Neuronal stem cell (in vitro differentiated cells): ENCODE data around the gene MAD1L1.

Source experiments
- DNase-seq: peaks from one replicate; pipeline ENCODE4 v3.0.0-alpha.2; 2013; ENCODE audit warnings: low spot score
- H2AFZ ChIP-seq: one replicate; pipeline ENCODE4 v1.6.1; 2013; ENCODE audit warnings: mild to moderate bottlenecking, low read length, inconsistent platforms
- H2AK5ac ChIP-seq: 2 replicates; pipeline ENCODE4 v1.6.1; 2013; ENCODE audit warnings: low read depth, mild to moderate bottlenecking, inconsistent platforms, low read length, moderate library complexity, mixed read lengths
- H2BK120ac ChIP-seq: 2 replicates; pipeline ENCODE4 v1.6.1; 2013; ENCODE audit warnings: low read depth, mild to moderate bottlenecking, inconsistent platforms, low read length, moderate library complexity, mixed read lengths
- H2BK12ac ChIP-seq: one replicate; pipeline ENCODE4 v1.6.1; 2013; ENCODE audit warnings: low read length, inconsistent platforms
- H2BK15ac ChIP-seq: 2 replicates; pipeline ENCODE4 v1.6.1; 2013; ENCODE audit warnings: mild to moderate bottlenecking, low read length, inconsistent platforms, mixed read lengths
- H2BK5ac ChIP-seq: one replicate; pipeline ENCODE4 v1.6.1; 2013; ENCODE audit warnings: inconsistent platforms, mild to moderate bottlenecking, low read length, moderate library complexity
- H3K14ac ChIP-seq: one replicate; pipeline ENCODE4 v1.6.1; 2013; ENCODE audit warnings: low read length, inconsistent platforms
- H3K18ac ChIP-seq: 2 replicates; pipeline ENCODE4 v1.6.1; 2013; ENCODE audit warnings: low read length, inconsistent platforms
- H3K23ac ChIP-seq: 2 replicates; pipeline ENCODE4 v1.6.1; 2013; ENCODE audit warnings: low read depth, mild to moderate bottlenecking, mixed read lengths, low read length, inconsistent platforms; ENCODE audit not compliant: poor library complexity
- H3K27ac ChIP-seq: replicated peaks from 3 replicates; pipeline ENCODE4 v1.5.1; 2013; ENCODE audit warnings: low read length, inconsistent platforms
- H3K27me3 ChIP-seq, 3 experiments: 2 replicates each; pipeline ENCODE4 v1.6.1; 2013; ENCODE audit warnings: low read length in 3 of 3, mild to moderate bottlenecking in 2 of 3, inconsistent platforms in 1 of 3, low read depth in 1 of 3, mixed read lengths in 1 of 3, moderate library complexity in 1 of 3; ENCODE audit not compliant: control insufficient read depth in 3 of 3, insufficient read depth in 3 of 3
- H3K36me3 ChIP-seq, 2 donors: replicated peaks in 1 of 2; 2 replicates each; pipeline ENCODE4 v1.6.1; 2013; ENCODE audit warnings: low read length in 2 of 2; ENCODE audit not compliant: control insufficient read depth in 2 of 2, insufficient read depth in 2 of 2
- H3K4ac ChIP-seq: 2 replicates; pipeline ENCODE4 v1.6.1; 2013; ENCODE audit warnings: inconsistent platforms, mild to moderate bottlenecking, low read length, moderate library complexity
- H3K4me1 ChIP-seq, 2 donors: 1 replicate in 1 of 2; 2 replicates in 1 of 2; pipeline ENCODE4 v1.6.1; 2013; ENCODE audit warnings: low read length in 2 of 2, low read depth in 1 of 2; ENCODE audit not compliant: control insufficient read depth in 2 of 2, insufficient read depth in 1 of 2
- H3K4me2 ChIP-seq: one replicate; pipeline ENCODE4 v1.6.1; 2013; ENCODE audit warnings: mild to moderate bottlenecking, low read length, inconsistent platforms; ENCODE audit not compliant: insufficient read depth, poor library complexity, severe bottlenecking
- H3K4me3 ChIP-seq, 2 donors: 2 replicates each; pipeline ENCODE4 v1.5.1; 2013; ENCODE audit warnings: low read length in 2 of 2, mild to moderate bottlenecking in 2 of 2, inconsistent platforms in 1 of 2, moderate library complexity in 1 of 2
- H3K79me1 ChIP-seq: one replicate; pipeline ENCODE4 v1.6.1; 2013; ENCODE audit warnings: low read depth, mild to moderate bottlenecking, inconsistent platforms, low read length, moderate library complexity
- H3K9ac ChIP-seq: one replicate; pipeline ENCODE4 v1.6.1; 2013; ENCODE audit warnings: mild to moderate bottlenecking, low read depth, low read length, inconsistent platforms; ENCODE audit not compliant: poor library complexity
- H3K9me3 ChIP-seq, 2 donors: replicated peaks in 1 of 2; 2 replicates each; pipeline versions ENCODE3 to v1.6.1; 2013; ENCODE audit warnings: low read length in 2 of 2, mild to moderate bottlenecking in 2 of 2, inconsistent platforms in 1 of 2, low read depth in 1 of 2, mixed read lengths in 1 of 2, moderate library complexity in 1 of 2; ENCODE audit not compliant: control insufficient read depth in 2 of 2, insufficient read depth in 1 of 2
- H4K8ac ChIP-seq: one replicate; pipeline ENCODE4 v1.6.1; 2013; ENCODE audit warnings: low read depth, mild to moderate bottlenecking, inconsistent platforms, low read length, moderate library complexity
- H4K91ac ChIP-seq: one replicate; pipeline ENCODE4 v1.6.1; 2013; ENCODE audit warnings: low read length, low read depth, mild to moderate bottlenecking, inconsistent platforms; ENCODE audit not compliant: poor library complexity
- WGBS, 2 donors: extraction: QIAGEN DNeasy Blood & Tissue Kit; methylation state at CpG; one replicate each; pipeline ENCODE4 v1.1.7; 2013; ENCODE audit warnings: missing lambda C conversion rate in 2 of 2, mixed read lengths in 1 of 2; ENCODE audit not compliant: insufficient read length in 2 of 2, insufficient replicate concordance in 1 of 2; ENCODE audit errors: extremely low coverage in 2 of 2; 5-methylcytosine and 5-hydroxymethylcytosine counted together

The MAD1L1 gene

GRCh38 chr7:2223321-2223720 is 9.4 kb downstream of the MAD1L1 start:
- no peak overlapping the region for H4K8ac ChIP-seq
- peaks cover 27% of the 10 kb centered on the region for H3K79me1 ChIP-seq
- H3K9ac ChIP-seq: peak overlapping the region; percentile 9
- no peak overlapping the region for H2BK5ac ChIP-seq
- H2BK120ac ChIP-seq: no peak overlapping the region
- H2AFZ ChIP-seq: no peak overlapping the region
- no peak overlapping the region for H2BK15ac ChIP-seq
- peak overlapping the region in 1 of 2 donors; percentile 20 for H3K4me3 ChIP-seq
- WGBS, 2 donors: no CpG with 5 or more reads among the region's 17 CpGs
- H3K4me1 ChIP-seq: peaks cover 0 to 2% of the 10 kb centered on the region in 2 donors
- H2BK12ac ChIP-seq: no peak overlapping the region
- no peak overlapping the region for H3K4ac ChIP-seq
- no peak overlapping the region for H3K18ac ChIP-seq
- no peak overlapping the region for H2AK5ac ChIP-seq
- no peaks in the 10 kb centered on the region for H3K9me3 ChIP-seq
- no peak for DNase-seq
- H3K27me3 ChIP-seq: no peaks in the 10 kb centered on the region
- no peak overlapping the region for H3K23ac ChIP-seq
- H3K27ac ChIP-seq: no peak overlapping the region
- peaks cover 59 to 86% of the 10 kb centered on the region in 2 donors for H3K36me3 ChIP-seq
- H3K4me2 ChIP-seq: no peak overlapping the region
- no peak overlapping the region for H3K14ac ChIP-seq
- H4K91ac ChIP-seq: no peak overlapping the region

GRCh38 chr7:2222516-2222915 is 10.2 kb downstream of the MAD1L1 start:
- Histone ChIP-seq H2BK120ac (no peak overlapping the region), H3K23ac (peak overlapping the region; percentile 20), H3K18ac (no peak overlapping the region), H3K4ac (no peak overlapping the region), H3K27me3 (no peaks in the 10 kb centered on the region), H3K9ac (no peak overlapping the region), H3K9me3 (no peaks in the 10 kb centered on the region), H2BK12ac (no peak overlapping the region), H3K4me3 (peak overlapping the region in 1 of 2 donors; percentile 44), H3K14ac (no peak overlapping the region), H4K8ac (no peak overlapping the region), H3K79me1 (peaks cover 25% of the 10 kb centered on the region), H2AK5ac (no peak overlapping the region), H3K4me1 (peaks cover 0 to 2% of the 10 kb centered on the region in 2 donors), H2AFZ (no peak overlapping the region), H4K91ac (no peak overlapping the region), H2BK15ac (no peak overlapping the region), H3K27ac (no peak overlapping the region), H2BK5ac (no peak overlapping the region), H3K4me2 (no peak overlapping the region), H3K36me3 (peaks cover 61 to 86% of the 10 kb centered on the region in 2 donors)
- no CpG with 5 or more reads among the region's 22 CpGs for WGBS, 2 donors
- no peak for DNase-seq

GRCh38 chr7:2220954-2221353 is 11.8 kb downstream of the MAD1L1 start:
- Histone ChIP-seq H3K27ac (no peak overlapping the region), H3K4ac (no peak overlapping the region), H3K36me3 (peaks cover 70 to 86% of the 10 kb centered on the region in 2 donors), H4K91ac (no peak overlapping the region), H2BK120ac (no peak overlapping the region), H3K4me3 (no peak overlapping the region), H3K4me2 (no peak overlapping the region), H2AK5ac (no peak overlapping the region), H3K18ac (no peak overlapping the region), H3K27me3 (no peaks in the 10 kb centered on the region), H3K23ac (no peak overlapping the region), H3K9me3 (peaks cover 0 to 2% of the 10 kb centered on the region in 2 donors), H2BK5ac (peak overlapping the region; percentile 14), H3K14ac (no peak overlapping the region), H4K8ac (no peak overlapping the region), H2BK15ac (no peak overlapping the region), H3K9ac (no peak overlapping the region), H2BK12ac (no peak overlapping the region), H3K4me1 (peaks cover 0 to 2% of the 10 kb centered on the region in 2 donors), H2AFZ (no peak overlapping the region), H3K79me1 (peaks cover 24% of the 10 kb centered on the region)
- no CpG with 5 or more reads among the region's 17 CpGs for WGBS, 2 donors
- no peak for DNase-seq

GRCh38 chr7:2220506-2220905 is 12.2 kb downstream of the MAD1L1 start:
- Histone ChIP-seq H3K23ac (no peak overlapping the region), H3K79me1 (peaks cover 24% of the 10 kb centered on the region), H3K4me3 (no peak overlapping the region), H3K4ac (no peak overlapping the region), H2BK12ac (no peak overlapping the region), H2BK120ac (no peak overlapping the region), H3K14ac (no peak overlapping the region), H3K18ac (no peak overlapping the region), H3K36me3 (peaks cover 74 to 86% of the 10 kb centered on the region in 2 donors), H3K27me3 (no peaks in the 10 kb centered on the region), H3K9me3 (peaks cover 0 to 2% of the 10 kb centered on the region in 2 donors), H2AFZ (no peak overlapping the region), H3K4me1 (peaks cover 0 to 2% of the 10 kb centered on the region in 2 donors), H2BK15ac (no peak overlapping the region), H3K4me2 (no peak overlapping the region), H2BK5ac (no peak overlapping the region), H3K27ac (no peak overlapping the region), H3K9ac (no peak overlapping the region), H4K91ac (no peak overlapping the region), H2AK5ac (no peak overlapping the region), H4K8ac (no peak overlapping the region)
- no peak for DNase-seq
- no CpG with 5 or more reads among the region's 16 CpGs for WGBS, 2 donors
